Measurements from ENCODE around the gene RUSC2.

- TF ChIP-seq ZKSCAN8 (CRISPR knock-in tag; IDR thresholded peaks at IDR 0.05; ENCODE audit: borderline replicate concordance) = no peak
- TF ChIP-seq NFE2 (CRISPR knock-in tag; IDR thresholded peaks at IDR 0.05) = 0 out of 2 replicates have a peak, but pooled peaks have one; percentile 35
Observed at GRCh38 chr9:35453786-35454185, 36.1 kb upstream of the RUSC2 start.
